Retinal pigment epithelial cell (primary cell): ENCODE measurements around the gene OXT.
"Not testable (repeated sequence)": the region's sequence is repeated elsewhere in the genome, so short reads cannot be mapped to it uniquely, and the experiment has no call there.

Experiments used
- DNase-seq: peaks from one replicate; pipeline ENCODE4 v3.0.0-alpha.2; 2010; ENCODE audit warnings: low read depth
- H3K4me3 ChIP-seq: 2 replicates; pipeline ENCODE4 v1.5.1; 2011; ENCODE audit warnings: mild to moderate bottlenecking, low read length, control low read depth, moderate library complexity
- TF ChIP-seq, protein P1 (sequence below): conservative IDR thresholded peaks from 2 replicates; pipeline ENCODE4 v1.5.1; 2011; ENCODE audit warnings: low read depth, low read length, control low read depth, inconsistent platforms

The OXT gene

DNA sequence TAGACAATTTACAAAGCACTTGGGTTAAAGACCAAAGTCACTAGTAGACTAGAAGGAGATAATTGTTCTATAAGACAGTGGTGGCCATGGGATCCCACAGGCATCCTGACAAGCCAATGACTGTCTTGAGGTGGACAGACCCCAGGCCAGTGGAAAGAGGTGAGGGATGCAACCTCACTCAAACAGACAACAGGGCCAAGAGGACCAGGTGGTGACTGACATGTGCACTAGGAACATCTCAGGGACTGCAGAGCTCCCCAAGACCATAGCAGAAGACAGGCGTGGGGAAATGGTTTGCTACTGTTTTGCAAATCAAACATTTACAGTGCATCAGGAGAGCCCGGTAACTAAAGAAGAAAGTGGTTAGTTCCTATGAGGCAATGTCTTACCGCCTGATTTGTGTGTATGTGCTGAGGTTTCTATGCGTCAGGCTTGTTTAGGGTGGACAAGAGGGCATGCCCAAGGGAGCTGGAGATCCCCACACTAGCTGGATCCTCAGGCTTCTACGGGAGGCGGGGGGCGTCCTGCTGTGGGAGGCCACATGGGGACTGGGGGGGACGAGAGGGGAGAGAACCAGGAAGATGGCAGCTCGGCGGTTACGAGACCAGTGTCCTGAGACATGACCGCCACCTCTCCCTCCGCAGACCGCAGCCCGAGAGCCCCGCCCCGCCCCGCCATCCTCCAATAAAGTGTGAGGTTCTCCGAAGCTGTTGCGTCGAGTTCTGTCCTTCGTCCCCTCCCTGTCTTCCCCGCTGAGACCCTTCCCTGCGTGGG is 26.2 kb upstream of the OXT start:
- peak overlapping the region; percentile 73 for H3K4me3 ChIP-seq
- DNase-seq = no peak
- TF ChIP-seq, protein P1, sequence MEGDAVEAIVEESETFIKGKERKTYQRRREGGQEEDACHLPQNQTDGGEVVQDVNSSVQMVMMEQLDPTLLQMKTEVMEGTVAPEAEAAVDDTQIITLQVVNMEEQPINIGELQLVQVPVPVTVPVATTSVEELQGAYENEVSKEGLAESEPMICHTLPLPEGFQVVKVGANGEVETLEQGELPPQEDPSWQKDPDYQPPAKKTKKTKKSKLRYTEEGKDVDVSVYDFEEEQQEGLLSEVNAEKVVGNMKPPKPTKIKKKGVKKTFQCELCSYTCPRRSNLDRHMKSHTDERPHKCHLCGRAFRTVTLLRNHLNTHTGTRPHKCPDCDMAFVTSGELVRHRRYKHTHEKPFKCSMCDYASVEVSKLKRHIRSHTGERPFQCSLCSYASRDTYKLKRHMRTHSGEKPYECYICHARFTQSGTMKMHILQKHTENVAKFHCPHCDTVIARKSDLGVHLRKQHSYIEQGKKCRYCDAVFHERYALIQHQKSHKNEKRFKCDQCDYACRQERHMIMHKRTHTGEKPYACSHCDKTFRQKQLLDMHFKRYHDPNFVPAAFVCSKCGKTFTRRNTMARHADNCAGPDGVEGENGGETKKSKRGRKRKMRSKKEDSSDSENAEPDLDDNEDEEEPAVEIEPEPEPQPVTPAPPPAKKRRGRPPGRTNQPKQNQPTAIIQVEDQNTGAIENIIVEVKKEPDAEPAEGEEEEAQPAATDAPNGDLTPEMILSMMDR = no peak

DNA sequence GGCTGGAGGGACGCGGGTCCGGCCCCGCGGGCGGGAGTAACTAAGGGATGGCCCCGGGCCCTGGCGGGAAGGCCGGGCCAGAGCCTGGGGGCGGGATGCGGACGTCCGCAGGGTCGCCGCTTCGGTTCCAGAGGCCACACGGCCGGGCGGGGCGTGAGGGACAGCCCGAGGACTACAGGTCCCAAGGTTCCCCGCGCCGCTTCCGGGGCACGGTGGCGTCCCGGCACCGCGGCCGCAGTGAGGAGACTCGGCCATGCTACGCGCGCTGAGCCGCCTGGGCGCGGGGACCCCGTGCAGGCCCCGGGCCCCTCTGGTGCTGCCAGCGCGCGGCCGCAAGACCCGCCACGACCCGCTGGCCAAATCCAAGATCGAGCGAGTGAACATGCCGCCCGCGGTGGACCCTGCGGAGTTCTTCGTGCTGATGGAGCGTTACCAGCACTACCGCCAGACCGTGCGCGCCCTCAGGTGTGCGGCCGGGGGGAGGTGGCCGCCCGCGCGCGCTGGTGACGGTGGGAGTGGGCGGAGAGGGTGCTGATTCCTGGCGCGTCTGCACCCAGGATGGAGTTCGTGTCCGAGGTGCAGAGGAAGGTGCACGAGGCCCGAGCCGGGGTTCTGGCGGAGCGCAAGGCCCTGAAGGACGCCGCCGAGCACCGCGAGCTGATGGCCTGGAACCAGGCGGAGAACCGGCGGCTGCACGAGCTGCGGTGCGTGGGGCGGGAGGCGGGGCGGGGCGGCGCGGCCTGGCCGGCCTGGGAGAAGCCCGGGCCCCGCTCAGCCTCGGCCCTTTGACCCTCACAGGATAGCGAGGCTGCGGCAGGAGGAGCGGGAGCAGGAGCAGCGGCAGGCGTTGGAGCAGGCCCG is 25.4 kb upstream of the OXT start, which contains the start of gene MRPS26:
MRPS26 (plus strand) TSS at position 237 of the 861 bp plus-strand sequence; CDS start at position 254, 17 bp downstream.
- H3K4me3 ChIP-seq = peak within 1 kb of the TSS; percentile 73
- no peak for DNase-seq
- TF ChIP-seq, protein P1 = no peak

DNA sequence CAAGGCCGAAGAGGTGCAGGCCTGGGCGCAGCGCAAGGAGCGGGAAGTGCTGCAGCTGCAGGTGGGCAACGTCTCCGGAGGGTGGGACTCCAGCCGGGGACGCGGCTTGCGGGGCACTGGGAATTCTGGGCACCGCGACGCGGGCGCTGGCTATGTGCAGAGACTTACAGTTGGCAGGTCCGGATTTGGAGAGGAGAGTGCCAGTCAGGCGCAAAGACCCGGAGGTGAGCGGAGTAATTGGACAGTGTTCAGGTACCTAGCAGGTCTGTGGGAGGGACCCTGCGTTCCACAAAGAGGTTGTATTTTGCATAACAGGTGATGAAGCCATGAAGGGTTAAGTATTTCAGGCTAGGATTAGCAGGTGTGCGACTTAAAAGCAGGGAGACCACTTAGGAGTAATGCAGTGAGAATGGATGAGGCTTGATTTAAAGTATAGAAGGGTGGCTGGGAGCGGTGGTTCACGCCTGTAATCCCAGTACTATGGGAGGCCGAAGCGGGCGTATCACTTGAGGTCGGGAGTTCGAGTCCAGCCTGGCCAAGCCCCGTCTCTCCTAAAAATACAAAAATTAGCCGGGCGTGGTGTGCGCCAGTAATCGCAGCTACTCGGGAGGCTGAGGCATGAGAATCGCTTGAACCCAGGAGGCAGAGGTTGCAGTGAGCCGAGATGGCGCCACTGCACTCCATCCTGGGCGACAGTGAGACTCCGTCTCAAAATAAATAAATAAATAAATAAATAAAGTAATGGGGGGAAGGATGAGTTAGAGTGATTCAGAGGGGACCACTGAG is 24.6 kb upstream of the OXT start:
- TF ChIP-seq, protein P1 = no peak
- DNase-seq = no peak
- peak overlapping the region; percentile 73 for H3K4me3 ChIP-seq

DNA sequence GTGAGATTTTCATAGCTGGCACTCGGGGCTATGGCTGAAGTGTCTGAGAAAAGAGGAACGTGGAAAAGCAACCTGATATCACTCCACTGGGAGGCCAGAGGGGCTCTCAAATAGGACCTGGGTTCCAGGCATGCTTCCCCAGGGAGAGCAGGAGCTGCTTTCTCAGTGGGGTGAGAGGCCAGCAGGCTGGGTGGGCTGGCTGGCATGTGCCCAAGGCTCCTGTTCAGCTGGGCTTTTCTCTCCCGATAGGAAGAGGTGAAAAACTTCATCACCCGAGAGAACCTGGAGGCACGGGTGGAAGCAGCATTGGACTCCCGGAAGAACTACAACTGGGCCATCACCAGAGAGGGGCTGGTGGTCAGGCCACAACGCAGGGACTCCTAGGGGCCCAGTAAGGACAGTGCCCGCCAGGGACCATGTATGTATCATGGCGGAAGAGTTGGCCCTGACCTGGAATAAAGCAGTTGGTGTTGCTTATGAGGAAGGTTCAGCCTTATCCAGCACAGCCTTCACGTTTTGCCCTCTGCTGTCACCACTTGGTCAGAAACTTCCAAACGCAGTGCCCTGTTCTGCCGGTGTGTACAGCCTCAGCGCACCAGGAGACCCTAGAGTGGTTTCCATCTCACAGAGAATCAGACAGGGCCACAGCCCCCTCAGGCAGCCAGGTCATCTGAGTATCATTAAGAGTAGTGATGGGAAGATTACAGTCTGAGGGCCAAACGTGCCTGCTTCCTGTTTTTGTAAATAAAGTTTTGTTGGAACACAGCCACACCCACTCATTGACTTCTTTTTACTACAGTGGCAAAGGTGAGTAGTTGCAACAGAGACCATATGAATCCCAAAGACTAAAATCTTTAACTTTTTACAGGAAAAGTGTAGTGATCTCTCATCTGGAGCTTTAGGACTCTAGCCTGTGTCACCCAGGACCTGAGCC is 23.7 kb upstream of the OXT start:
- no peak overlapping the region for H3K4me3 ChIP-seq
- no peak for DNase-seq
- TF ChIP-seq, protein P1 = no peak

DNA sequence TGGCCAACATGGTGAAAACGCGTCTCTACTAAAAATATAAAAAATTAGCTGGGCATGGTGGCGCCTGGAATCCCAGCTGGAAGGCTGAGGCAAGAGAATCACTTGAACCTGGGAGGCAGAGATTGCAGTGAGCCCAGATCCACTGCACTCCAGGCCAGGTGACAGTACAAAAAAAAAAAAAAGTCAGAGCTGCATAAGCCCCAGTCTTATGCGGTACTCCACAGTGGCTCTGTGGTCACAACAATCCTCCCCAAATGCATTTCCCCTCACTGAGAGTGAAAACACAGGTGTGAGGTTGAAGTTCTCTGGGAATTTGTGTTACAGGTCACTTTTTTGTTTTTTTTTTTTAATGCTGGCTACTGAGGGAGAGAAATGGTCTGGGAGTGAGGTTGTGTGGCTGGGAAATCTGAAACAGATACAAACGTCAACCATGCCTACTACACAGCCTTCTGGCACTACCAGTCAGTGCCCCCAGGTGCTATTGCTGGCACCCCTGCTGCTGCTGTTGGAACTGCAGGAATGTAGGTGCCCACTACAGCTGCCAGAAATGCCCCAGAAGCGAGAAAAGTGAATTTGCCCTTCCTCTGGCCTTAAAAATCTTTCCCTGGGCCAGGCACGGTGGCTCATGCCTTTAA is 19.9 kb upstream of the OXT start:
- no peak for DNase-seq
- TF ChIP-seq, protein P1 = no peak
- H3K4me3 ChIP-seq = no peak overlapping the region

DNA sequence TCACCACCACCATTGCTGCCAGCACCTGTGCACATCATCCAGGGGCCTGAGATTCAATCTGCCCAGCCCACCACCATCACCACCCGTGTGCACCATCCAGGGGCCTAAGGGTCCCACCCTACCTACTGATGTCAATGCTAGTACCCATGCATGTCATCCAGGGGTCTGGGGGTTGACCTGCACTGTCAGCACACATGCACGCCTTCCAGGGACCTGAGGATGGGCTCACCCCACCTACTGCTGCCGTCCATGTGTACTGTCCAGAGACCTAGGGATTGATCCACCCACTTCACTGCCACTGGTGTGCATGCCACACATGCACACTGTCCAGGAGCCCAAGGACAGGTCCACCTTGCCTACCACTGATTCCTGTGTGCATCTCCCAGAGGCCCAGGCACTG is 11.9 kb upstream of the OXT start:
- DNase-seq = no peak
- TF ChIP-seq, protein P1 = no peak
- no peak overlapping the region for H3K4me3 ChIP-seq

DNA sequence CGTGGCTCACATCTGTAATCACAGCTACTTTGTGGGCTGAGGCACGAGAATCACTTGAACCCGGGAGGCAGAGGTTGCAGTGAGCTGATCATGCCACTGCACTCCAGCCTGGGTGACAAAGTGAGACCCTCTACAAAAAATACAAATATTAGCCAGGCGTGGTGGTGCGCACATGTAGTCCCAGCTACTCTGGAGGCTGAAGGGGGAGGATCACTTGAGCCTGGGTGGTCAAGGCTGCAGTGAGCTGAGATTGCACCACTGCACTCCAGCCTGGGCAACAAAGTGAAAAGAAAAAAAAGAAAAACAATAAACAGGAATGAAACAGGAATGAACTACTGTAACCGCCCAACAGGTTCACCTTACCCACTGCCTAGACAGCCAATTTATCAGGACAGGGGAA is 7.3 kb upstream of the OXT start:
- DNase-seq, H3K4me3 ChIP-seq: not testable (repeated sequence)
